ELR (cell line): ENCODE results near the gene NPAS3.
"Not testable (repeated sequence)": the region's sequence is repeated elsewhere in the genome, so short reads cannot be mapped to it uniquely, and the experiment has no call there.

Experiments used
- DNase-seq: peaks from one replicate; pipeline ENCODE4 v3.0.0-alpha.2; 2015; ENCODE audit warnings: low read depth

NPAS3 gene

DNA sequence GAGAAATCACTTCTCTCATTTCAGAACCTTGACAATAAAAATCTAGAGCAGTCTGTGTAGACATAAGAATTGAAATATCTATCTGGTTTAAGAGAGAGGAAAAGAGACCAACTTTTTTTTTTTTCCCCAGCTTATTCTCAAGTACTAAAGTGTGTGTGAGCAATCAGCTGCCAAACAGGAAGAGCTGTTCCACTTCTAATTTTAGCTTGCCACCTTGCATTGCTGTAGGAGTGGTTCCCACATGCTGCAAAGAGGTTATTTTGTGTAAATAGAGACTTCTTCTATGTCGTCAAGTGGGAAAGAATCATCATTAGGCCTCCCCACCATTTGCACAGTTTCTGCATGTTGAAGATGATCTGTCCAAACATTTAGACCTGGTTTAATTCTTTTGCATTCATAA, 142.6 kb downstream of the NPAS3 start:
- no peak for DNase-seq

DNA sequence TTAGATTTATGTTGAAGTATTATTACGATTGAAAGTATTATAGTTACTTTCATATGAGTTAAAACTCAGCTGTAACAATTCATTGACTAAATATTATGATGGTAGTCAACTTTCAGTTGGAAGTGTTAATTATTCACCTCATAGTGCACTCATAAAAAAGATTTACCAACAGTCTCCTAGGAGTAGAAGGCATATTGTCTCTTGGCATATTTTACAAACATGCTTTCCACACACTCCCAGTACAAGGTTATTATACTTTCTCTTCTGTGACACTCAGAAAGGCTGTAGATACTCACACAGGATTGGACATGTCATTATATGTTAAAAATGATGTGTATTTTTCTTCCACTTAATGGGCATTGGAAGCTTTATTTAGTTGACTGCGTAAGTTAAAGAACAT, 147.1 kb downstream of the NPAS3 start:
- no peak for DNase-seq

GRCh38 chr14:33088274-33088673, 149.6 kb downstream of the NPAS3 start:
- DNase-seq = not testable (repeated sequence)

DNA sequence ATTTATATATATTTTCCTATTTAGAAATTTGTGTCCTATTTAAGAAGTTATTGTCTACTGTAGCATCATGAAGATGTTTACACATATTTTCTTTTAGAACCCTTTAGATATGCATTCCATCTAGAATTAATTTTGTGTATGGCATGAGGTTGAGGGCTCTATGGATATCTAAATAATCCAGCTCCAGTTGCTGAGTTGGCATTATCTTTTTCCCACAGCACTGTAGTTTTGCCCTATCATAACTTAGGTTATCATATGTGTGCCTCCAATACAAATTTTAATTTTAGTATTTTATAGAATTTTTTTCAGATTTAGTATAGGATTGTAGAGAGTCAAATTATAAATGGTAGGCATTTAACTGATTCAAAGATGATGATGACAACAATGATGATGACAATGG, 159.3 kb downstream of the NPAS3 start:
- no peak for DNase-seq

GRCh38 chr14:33103489-33103888, 164.8 kb downstream of the NPAS3 start:
- DNase-seq = no peak

DNA sequence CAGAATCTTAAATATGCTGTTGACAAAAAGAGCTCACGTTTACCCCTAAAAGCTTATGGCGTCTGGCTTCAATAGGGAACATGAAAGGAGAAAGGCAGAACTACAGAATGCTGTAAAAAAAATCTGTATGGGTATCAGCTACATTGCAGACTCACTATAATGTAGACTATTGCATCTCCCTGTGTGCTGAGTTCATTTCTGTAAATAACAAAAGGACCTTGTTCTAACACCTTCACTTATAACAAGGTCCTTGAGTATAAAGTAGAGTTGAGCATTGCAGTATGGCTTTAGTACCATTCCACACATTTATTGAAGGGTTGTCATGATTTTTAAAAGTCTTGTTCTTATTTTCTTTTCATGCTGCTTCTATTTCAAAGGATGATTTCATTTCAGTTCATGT, 165.3 kb downstream of the NPAS3 start:
- DNase-seq = no peak

DNA sequence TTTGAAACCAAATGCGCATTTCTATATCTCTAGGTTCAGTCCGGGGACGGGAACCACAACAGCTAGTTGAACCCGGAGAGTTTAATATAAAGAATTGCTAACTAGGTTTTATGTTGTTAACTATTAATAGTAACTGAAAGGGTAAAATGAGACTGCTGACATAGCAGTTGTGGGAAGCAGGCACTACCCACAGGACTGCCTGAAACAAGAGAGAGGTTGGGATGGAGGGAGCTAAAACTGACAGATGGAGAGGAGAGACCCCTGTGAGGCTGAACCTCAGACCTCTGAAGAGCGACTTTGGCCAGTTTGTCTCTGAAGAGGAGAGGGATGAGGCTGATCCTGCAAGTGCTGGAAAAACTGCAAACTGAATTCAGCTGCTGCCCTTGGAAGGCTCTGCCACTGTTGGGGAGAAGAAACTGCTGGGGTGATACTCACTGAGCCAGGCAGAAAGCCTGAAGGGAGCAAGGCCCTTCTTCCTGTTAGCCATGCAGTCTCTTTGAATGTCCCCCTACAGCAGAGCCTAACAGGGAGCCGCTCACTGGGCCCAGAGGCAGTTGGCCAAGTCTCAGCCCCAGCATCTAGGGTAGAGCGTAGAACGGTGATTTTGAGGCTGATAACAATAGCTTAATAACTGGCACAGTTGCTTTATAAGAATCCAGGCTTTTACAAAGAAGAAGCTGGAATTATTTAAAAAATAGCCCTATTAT, 172.2 kb downstream of the NPAS3 start:
- no peak for DNase-seq

GRCh38 chr14:33114331-33114730, 175.7 kb downstream of the NPAS3 start:
- no peak for DNase-seq

DNA sequence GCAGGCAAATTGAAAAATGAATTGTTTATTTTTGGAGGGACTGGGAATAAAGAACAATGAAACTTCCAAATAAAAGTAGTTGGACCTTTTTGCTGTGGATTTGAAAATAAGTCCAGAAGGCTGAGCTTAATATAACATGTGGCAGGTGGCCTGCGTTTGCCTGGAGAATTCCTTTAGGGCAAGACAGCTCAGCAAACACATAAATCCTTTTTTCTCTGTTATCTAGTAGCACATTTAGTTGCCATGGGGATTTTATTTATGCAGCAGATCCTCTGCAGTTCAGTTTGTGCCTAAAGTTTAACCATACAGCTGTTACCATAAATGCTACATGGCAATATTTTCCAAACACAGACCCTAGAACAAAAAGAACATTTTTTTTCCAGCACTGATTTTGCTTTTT, 180.0 kb downstream of the NPAS3 start:
- no peak for DNase-seq

DNA sequence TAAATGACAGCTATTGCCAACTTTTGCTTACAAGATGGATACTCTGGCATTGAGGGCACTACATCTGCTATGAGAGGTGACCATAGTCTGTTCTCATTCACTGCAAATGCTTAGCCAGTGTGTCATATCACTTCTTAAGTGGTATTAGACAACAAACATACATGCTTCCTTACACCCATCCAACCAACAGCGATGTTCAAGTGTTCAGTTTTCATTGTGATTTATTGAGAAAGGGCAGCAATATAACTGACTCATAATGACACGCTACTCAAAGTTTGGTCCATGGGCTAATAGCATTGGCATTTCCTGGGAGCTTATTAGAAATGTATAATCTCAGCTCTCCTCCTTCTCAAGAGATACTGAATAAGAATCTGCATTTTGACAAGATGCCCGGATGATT, 181.7 kb downstream of the NPAS3 start:
- peak; percentile 90 for DNase-seq

GRCh38 chr14:33120966-33121365, 182.3 kb downstream of the NPAS3 start:
- peak; percentile 56 for DNase-seq

DNA sequence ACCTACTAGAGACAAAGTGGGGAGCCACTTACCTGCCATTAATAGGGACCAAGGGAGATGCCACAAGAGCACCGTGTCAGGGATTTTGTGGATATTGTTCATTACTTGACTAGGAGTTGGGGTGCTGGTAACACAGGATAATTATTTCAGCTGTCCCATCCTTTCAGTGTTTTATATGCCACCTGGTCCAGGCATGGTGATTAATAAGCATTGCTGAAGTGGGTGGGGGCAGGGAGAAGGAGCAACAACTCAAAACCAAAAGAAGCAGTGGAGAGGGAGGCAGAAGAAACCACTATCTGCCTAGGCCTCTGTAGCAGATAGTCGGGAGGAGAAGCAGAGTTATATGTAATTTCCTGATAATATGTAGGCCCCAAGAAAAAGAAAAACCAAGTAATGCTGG, 184.6 kb downstream of the NPAS3 start:
- DNase-seq = no peak

GRCh38 chr14:33126433-33126832, 187.8 kb downstream of the NPAS3 start:
- DNase-seq = no peak

DNA sequence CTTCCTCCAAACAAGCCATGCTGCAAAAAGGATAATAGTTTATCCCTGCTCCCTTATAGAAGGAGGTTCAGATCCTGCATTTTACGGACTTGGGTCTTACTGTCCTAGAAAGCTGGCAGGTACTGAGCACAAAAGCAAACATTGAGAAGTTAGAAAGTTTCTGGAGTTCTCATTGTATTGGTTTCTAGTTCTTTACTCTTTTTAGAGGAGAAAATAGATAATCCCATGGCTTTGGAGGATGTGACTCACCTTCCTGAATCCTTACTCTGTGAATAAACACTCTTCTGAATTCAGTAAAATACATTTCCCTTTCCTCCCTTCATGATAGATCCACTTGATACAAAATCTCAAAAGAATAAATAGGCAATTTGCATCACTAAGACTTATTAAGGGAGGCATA, 188.9 kb downstream of the NPAS3 start:
- peak; percentile 53 for DNase-seq

GRCh38 chr14:33131801-33132200, 193.1 kb downstream of the NPAS3 start:
- DNase-seq = no peak

- DNase-seq = no peak
Measured at GRCh38 chr14:33134162-33134561, 195.5 kb downstream of the NPAS3 start.

GRCh38 chr14:33134975-33135374, 196.3 kb downstream of the NPAS3 start:
- DNase-seq = no peak

DNA sequence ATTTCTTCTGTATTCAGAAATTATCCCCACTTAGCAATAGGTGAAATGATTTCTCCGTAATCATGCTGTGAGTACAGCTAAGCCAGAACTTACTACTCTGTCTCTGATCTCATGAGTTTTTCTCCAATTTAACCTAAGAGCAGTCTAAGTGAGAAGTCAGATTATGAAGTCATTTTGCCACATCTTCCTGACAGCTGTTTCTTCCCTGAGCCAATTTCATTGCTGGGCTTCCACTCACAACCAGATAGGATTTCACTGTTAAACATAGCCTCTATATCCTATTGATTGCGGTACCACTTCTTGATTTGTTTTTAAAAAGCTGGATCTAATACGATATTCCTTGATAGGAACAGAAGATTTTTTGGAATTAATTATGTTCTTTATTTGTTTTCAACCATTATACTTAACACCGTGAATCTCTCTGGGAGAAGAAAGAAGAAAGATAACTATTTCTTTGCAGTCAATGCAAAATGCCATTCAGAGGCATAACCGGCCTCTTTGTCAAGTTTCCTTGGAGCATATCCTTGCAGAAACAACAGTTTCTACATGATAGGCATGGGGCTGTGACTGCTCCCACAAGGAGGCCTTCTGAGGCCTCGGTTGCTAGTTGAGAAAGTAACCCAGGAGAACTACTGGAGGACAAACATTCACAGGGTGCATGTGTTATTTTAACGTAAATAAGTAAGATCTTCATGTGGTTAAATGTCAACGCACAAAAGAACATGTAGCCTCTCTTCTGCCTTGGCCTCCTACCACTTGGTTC, 212.2 kb downstream of the NPAS3 start:
- no peak for DNase-seq

GRCh38 chr14:33163109-33163508, 224.4 kb downstream of the NPAS3 start:
- DNase-seq = no peak

DNA sequence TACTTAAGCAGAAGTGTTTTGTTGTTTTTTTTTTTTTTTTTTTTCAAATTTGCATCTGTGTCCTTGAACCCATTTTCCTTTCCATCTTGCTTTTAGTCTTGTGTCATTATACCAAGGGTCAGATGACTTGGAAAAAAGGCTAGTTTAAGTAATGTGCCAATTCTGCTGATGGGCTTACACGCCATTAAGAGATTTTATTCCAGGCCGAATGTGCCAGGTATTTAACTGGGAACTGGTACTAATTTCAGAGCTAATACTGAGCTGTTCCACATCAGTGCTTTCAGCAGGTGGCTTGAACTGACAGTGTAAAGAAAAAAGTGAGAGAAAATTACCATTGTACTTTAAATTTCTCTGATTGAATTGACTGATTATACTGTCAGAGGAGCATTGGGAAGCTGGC, 224.9 kb downstream of the NPAS3 start:
- DNase-seq = no peak

DNA sequence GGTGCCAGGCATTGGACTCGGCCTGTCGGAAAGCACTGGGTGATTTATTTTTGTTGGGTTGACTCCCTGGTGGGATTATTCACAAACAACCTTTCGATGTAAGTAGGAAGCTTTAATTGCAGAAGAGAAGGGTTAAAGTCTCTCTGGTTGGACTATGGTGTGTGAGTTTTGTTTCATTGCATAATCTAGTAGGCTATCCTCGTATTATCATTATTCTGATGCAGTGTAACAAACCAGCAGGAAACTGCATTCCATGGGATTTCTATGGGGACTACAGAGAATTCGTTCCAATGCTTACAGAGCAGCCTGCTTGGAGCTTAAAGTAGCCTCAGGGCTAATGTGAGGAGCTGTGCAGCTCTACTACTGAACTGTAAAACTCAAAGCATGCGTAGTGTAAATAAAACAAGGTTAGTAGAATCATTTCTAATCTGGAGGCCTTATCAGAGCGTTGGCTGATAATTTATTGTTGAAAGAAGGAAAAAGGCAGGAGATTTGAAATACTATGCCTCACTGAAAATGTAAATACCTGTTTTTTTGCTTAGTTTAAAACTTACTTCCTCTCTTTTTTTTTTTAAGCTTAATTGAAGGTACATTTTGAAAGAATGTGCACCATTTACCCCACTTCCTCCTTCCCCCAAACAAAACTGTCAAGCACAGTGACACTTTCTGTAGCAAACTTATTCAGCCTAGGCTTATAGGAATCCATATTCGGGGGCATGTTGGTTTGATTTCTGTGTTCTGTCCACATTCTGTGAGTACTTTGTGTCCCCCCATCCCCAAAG, 226.7 kb downstream of the NPAS3 start:
- peak; percentile 17 for DNase-seq

GRCh38 chr14:33165926-33166289, 227.2 kb downstream of the NPAS3 start:
- DNase-seq = no peak

DNA sequence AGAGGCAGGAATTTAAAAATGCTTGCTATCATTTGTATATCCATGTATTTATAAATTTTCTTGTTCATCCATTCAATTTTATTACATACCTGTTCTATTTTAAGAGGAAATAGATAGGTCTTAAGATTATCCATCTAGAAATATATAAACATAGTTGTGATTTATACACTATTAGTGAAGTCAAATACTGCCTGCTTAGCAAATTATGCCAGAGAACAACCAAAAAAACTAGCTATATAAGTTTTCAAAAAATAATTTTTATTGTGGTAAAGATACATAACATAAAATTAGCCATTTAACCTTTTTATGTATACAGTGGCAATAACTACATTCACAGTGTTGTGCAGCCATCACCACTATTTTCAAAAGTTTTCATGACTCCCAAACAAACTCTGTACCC, 237.3 kb downstream of the NPAS3 start:
- no peak for DNase-seq
